Mesenchymal stem cell (in vitro differentiated cells and primary cell): ENCODE results near the gene KIR2DL4.
"Not testable (repeated sequence)": the region's sequence is repeated elsewhere in the genome, so short reads cannot be mapped to it uniquely, and the experiment has no call there.

Source experiments
- DNase-seq: peaks from one replicate; pipeline ENCODE4 v3.0.0-alpha.2; 2013
- H2AFZ ChIP-seq: one replicate; pipeline ENCODE4 v1.6.1; 2013; ENCODE audit warnings: low read depth, mild to moderate bottlenecking, control low read depth, inconsistent platforms, low read length, moderate library complexity
- H2AK5ac ChIP-seq: 2 replicates; pipeline ENCODE4 v1.6.1; 2013; ENCODE audit warnings: low read length, moderate library complexity, mild to moderate bottlenecking, inconsistent platforms; ENCODE audit not compliant: severe bottlenecking
- H2BK120ac ChIP-seq: one replicate; pipeline ENCODE4 v1.6.1; 2013; ENCODE audit warnings: low read depth, mild to moderate bottlenecking, inconsistent platforms, low read length, moderate library complexity
- H2BK12ac ChIP-seq, 2 experiments: one replicate each; pipeline ENCODE4 v1.6.1; 2013; ENCODE audit warnings: inconsistent platforms in 2 of 2, low read length in 2 of 2, mild to moderate bottlenecking in 2 of 2, moderate library complexity in 2 of 2, control low read depth in 1 of 2
- H2BK15ac ChIP-seq: one replicate; pipeline ENCODE4 v1.6.1; 2013; ENCODE audit warnings: mild to moderate bottlenecking, low read depth, inconsistent platforms; ENCODE audit not compliant: poor library complexity, severe bottlenecking
- H2BK5ac ChIP-seq: 2 replicates; pipeline ENCODE4 v1.6.1; 2013; ENCODE audit warnings: low read depth, mild to moderate bottlenecking, low read length, control low read depth, inconsistent platforms; ENCODE audit not compliant: poor library complexity, severe bottlenecking
- H3K14ac ChIP-seq, 2 experiments: one replicate each; pipeline ENCODE4 v1.6.1; 2013; ENCODE audit warnings: inconsistent platforms in 2 of 2, low read length in 2 of 2, control low read depth in 1 of 2, mild to moderate bottlenecking in 1 of 2, moderate library complexity in 1 of 2
- H3K18ac ChIP-seq, 2 experiments: one replicate each; pipeline ENCODE4 v1.6.1; 2013; ENCODE audit warnings: inconsistent platforms in 2 of 2, low read length in 2 of 2, control low read depth in 1 of 2, low read depth in 1 of 2, mild to moderate bottlenecking in 1 of 2
- H3K23ac ChIP-seq, 2 experiments: one replicate each; pipeline ENCODE4 v1.6.1; 2013; ENCODE audit warnings: inconsistent platforms in 2 of 2, low read length in 2 of 2, mild to moderate bottlenecking in 2 of 2, moderate library complexity in 2 of 2, control low read depth in 1 of 2
- H3K27ac ChIP-seq: 2 replicates; pipeline ENCODE4 v1.5.1; 2013; ENCODE audit warnings: mild to moderate bottlenecking, moderate library complexity, low read length, control low read depth, inconsistent platforms; ENCODE audit not compliant: poor library complexity, severe bottlenecking
- H3K27me3 ChIP-seq, 2 experiments: 2 replicates each; pipeline versions ENCODE4 v1.6.1 to v1.7.0; 2013; ENCODE audit warnings: low read length in 2 of 2, mild to moderate bottlenecking in 2 of 2, moderate library complexity in 2 of 2, control low read depth in 1 of 2, inconsistent platforms in 1 of 2; ENCODE audit not compliant: control insufficient read depth in 1 of 2, insufficient read depth in 1 of 2
- H3K36me3 ChIP-seq, 2 experiments: 2 replicates each; pipeline versions ENCODE4 v1.6.1 to v1.7.0; 2013; ENCODE audit warnings: low read length in 2 of 2, control low read depth in 1 of 2, inconsistent platforms in 1 of 2, low read depth in 1 of 2, mild to moderate bottlenecking in 1 of 2; ENCODE audit not compliant: insufficient read depth in 2 of 2, control insufficient read depth in 1 of 2
- H3K4ac ChIP-seq, 2 experiments: one replicate each; pipeline ENCODE4 v1.6.1; 2013; ENCODE audit warnings: inconsistent platforms in 2 of 2, low read length in 2 of 2, mild to moderate bottlenecking in 2 of 2, moderate library complexity in 2 of 2, control low read depth in 1 of 2, low read depth in 1 of 2
- H3K4me1 ChIP-seq: 2 replicates; pipeline ENCODE4 v1.6.1; 2013; ENCODE audit warnings: low read depth, low read length, control low read depth; ENCODE audit not compliant: control insufficient read depth, insufficient read depth
- H3K4me2 ChIP-seq: 2 replicates; pipeline ENCODE4 v1.6.1; 2013; ENCODE audit warnings: low read length, mild to moderate bottlenecking, inconsistent platforms; ENCODE audit not compliant: poor library complexity, severe bottlenecking
- H3K4me3 ChIP-seq, 2 experiments: 2 replicates each; pipeline versions ENCODE4 v1.5.1 to v1.7.0; 2013; ENCODE audit warnings: low read length in 2 of 2, mild to moderate bottlenecking in 2 of 2, control low read depth in 1 of 2, low read depth in 1 of 2; ENCODE audit not compliant: insufficient read depth in 1 of 2
- H3K79me1 ChIP-seq: replicated peaks from 2 replicates; pipeline ENCODE4 v1.6.1; 2013; ENCODE audit warnings: mild to moderate bottlenecking, control low read depth, low read length, inconsistent platforms; ENCODE audit not compliant: poor library complexity, severe bottlenecking
- H3K9ac ChIP-seq: 2 replicates; pipeline ENCODE4 v1.7.0; 2013; ENCODE audit warnings: mild to moderate bottlenecking, low read length, moderate library complexity
- H3K9me3 ChIP-seq: 2 replicates; pipeline ENCODE4 v1.7.0; 2013; ENCODE audit warnings: mild to moderate bottlenecking, low read length; ENCODE audit not compliant: control insufficient read depth
- H4K8ac ChIP-seq: one replicate; pipeline ENCODE4 v1.6.1; 2013; ENCODE audit warnings: inconsistent platforms, mild to moderate bottlenecking, low read length, moderate library complexity
- H4K91ac ChIP-seq: one replicate; pipeline ENCODE4 v1.6.1; 2013; ENCODE audit warnings: mild to moderate bottlenecking, low read length, inconsistent platforms
- WGBS: methylation state at CpG from one replicate; pipeline ENCODE4 v1.1.7; 2013; ENCODE audit warnings: mixed read lengths; 5-methylcytosine and 5-hydroxymethylcytosine counted together

KIR2DL4 gene

DNA sequence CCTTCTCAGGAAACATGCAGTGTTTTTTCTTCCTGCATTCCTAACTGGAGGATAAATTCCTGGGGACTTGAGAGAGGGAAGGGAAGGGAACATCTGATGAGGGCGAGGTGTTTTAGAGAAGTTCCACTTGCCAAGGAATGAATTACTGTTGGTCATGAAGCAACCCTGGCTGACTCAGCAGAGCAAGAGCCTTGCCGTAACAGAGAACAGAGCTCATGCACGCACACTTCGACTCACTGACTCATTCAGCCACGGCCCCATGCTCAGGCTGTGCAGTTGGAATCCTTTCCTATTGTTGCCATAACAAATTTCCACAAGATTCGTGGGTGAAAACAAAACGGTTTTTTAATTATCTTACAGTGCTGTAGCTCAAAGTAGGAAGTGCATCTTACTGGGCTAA, 21.9 kb downstream of the KIR2DL4 start:
- not testable (repeated sequence) for H3K23ac ChIP-seq, H3K27ac ChIP-seq, H2BK5ac ChIP-seq, H3K4ac ChIP-seq, H3K14ac ChIP-seq, H3K4me3 ChIP-seq, H3K9me3 ChIP-seq, H3K4me1 ChIP-seq, H2BK12ac ChIP-seq, DNase-seq, H2AFZ ChIP-seq, H3K79me1 ChIP-seq, H3K27me3 ChIP-seq, H2BK15ac ChIP-seq, H2BK120ac ChIP-seq, H3K9ac ChIP-seq, H2AK5ac ChIP-seq, H3K18ac ChIP-seq, H3K4me2 ChIP-seq, H4K8ac ChIP-seq, H3K36me3 ChIP-seq, H4K91ac ChIP-seq
- WGBS: 51% methylated on average over 5 of the region's 7 CpGs

DNA sequence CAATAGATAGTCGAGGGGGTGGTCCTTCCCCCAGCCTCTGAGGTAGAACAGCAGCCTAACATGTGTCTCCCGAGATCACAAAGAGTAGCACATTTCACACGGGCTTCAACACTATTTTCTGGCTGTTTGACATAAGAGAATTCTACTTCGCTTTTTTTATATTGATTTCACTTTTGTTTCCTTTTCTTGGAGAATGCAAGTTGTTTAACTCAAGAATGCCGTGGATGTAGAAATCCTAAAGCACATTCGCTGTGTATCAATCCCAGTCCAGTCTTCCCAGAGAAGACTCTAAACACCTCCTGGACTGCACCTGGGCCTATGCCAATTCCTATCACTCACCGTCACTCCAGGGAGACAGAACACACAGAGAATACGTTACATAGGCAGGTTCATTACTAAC, 24.7 kb downstream of the KIR2DL4 start:
- 59% methylated on average over 4 of the region's 8 CpGs for WGBS

DNA sequence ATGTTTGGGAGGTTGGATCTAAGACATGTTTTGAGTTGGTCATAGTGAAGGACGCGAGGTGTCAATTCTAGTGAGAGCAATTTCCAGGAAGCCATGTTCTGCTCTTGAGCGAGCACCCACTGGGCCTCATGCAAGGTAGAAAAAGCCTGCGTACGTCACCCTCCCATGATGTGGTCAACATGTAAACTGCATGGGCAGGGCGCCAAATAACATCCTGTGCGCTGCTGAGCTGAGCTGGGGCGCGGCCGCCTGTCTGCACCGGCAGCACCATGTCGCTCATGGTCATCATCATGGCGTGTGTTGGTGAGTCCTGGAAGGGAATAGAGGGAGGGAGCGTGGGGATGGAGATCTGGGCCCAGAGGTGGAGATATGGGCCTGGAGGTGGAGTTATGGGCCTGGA, 29.1 kb downstream of the KIR2DL4 start, which contains the start of gene KIR2DS4:
KIR2DS4 (plus strand) TSS at position 181 of the 400 bp plus-strand sequence.
- not testable (repeated sequence) for H3K23ac ChIP-seq, H3K9me3 ChIP-seq, DNase-seq, H4K91ac ChIP-seq, H3K27me3 ChIP-seq, H3K4me1 ChIP-seq, H3K9ac ChIP-seq, H2BK15ac ChIP-seq, H2AFZ ChIP-seq, H4K8ac ChIP-seq, H3K4ac ChIP-seq, H3K27ac ChIP-seq, H3K4me2 ChIP-seq, H3K79me1 ChIP-seq, H2BK12ac ChIP-seq, H3K18ac ChIP-seq, H2BK5ac ChIP-seq, H3K36me3 ChIP-seq, H3K14ac ChIP-seq, H3K4me3 ChIP-seq, H2BK120ac ChIP-seq, H2AK5ac ChIP-seq
- WGBS: 86% methylated on average over 14 of the region's 14 CpGs

More for the DNA sequence above, 24.7 kb downstream of the KIR2DL4 start:
- H3K14ac ChIP-seq, H4K91ac ChIP-seq, H3K27ac ChIP-seq, H3K9me3 ChIP-seq, H3K4me2 ChIP-seq, H3K4me1 ChIP-seq, H2BK12ac ChIP-seq, H4K8ac ChIP-seq, H2AFZ ChIP-seq, H3K79me1 ChIP-seq, H2BK15ac ChIP-seq, H3K27me3 ChIP-seq, H3K9ac ChIP-seq, DNase-seq, H3K23ac ChIP-seq, H2BK5ac ChIP-seq, H3K18ac ChIP-seq, H2AK5ac ChIP-seq, H3K4ac ChIP-seq, H3K36me3 ChIP-seq, H2BK120ac ChIP-seq, H3K4me3 ChIP-seq: not testable (repeated sequence)

DNA sequence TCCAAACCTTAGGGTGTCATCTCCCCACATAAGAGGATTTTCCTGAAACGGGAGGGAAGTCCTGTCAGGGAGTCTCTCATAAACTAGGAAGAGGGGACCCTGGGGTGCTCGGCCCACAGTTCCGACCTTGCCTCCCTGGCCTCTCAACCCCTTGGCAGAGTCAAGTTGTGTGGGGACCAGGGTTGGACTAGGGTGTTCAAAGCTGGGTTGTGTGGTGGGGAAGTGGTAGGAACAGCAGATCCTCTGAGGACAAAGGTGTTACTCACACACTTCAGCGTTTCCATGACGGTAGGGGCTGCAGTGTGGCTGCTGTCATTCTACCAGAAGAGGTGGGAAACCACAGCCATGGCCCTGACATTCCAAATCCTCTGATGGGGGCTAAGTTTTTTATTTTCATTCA, 31.7 kb downstream of the KIR2DL4 start:
- not testable (repeated sequence) for H3K4ac ChIP-seq, H4K91ac ChIP-seq, H2AFZ ChIP-seq, H3K18ac ChIP-seq, H3K4me1 ChIP-seq, H2BK5ac ChIP-seq, H3K4me2 ChIP-seq, H2BK120ac ChIP-seq, H3K4me3 ChIP-seq, H3K9me3 ChIP-seq, H3K79me1 ChIP-seq, H3K23ac ChIP-seq, H3K27me3 ChIP-seq, H2BK15ac ChIP-seq, H3K36me3 ChIP-seq, H3K9ac ChIP-seq, H2AK5ac ChIP-seq, H3K27ac ChIP-seq, H2BK12ac ChIP-seq, DNase-seq, H3K14ac ChIP-seq, H4K8ac ChIP-seq
- 71% methylated on average over 5 of the region's 5 CpGs for WGBS
